GM12878 (cell line): Measurements from ENCODE around the gene GLMP. TPM values are rescaled to one million over a fixed set of nuclear protein-coding genes. Genes with fewer than 3 reads are reported as not detected.

ENCODE experiments used
- ATAC-seq: fragments of 200-7000 bp; cut with Tn5 transposase; 3 replicates; pipeline ENCODE4 v1.9.1; 2020; ENCODE audit warnings: mild to moderate bottlenecking, moderate library complexity
- BruUV-seq: library from RNA; stranded (reverse); fragments of 400-500 nt; replicated peaks from 2 replicates; lab custom pipeline; 2021; lab: Mats Ljungman, UMichigan
- CTCF ChIA-PET: fragments of 300-600 bp; sonication (Branson Sonifier 250); formaldehyde crosslinking; extraction: SDS; loops from one replicate; lab custom pipeline; 2021; ENCODE audit warnings: inconsistent platforms; lab: Yijun Ruan, JAX
- POLR2A ChIA-PET: fragments of 350-600 bp; formaldehyde crosslinking; extraction: SDS; loops from one replicate; lab custom pipeline; 2021; ENCODE audit warnings: inconsistent platforms; lab: Charles Lee
- RAD21 ChIA-PET: fragments of 300-600 bp; sonication (Branson Sonifier 250); formaldehyde crosslinking; loops from one replicate; lab custom pipeline; 2023; ENCODE audit warnings: antibody characterized with exemption; ENCODE audit not compliant: unreplicated experiment; lab: Charles Lee
- SMC1A ChIA-PET: fragments of 300-600 bp; sonication (Branson Sonifier 250); formaldehyde crosslinking; loops from one replicate; lab custom pipeline; 2023; ENCODE audit not compliant: unreplicated experiment, uncharacterized antibody; lab: Charles Lee
- DNase-seq: peaks from one replicate; pipeline ENCODE4 v3.0.0-alpha.2; 2011; ENCODE audit warnings: low read depth, low spot score
- FAIRE-seq: peaks from 3 replicates; lab custom pipeline; 2011; peaks lifted over from hg19 to GRCh38; lab: Jason Lieb, UNC
- H2AFZ ChIP-seq: 2 replicates; pipeline ENCODE4 v1.6.0; 2011; ENCODE audit warnings: low read depth, low read length, control low read depth; ENCODE audit not compliant: control insufficient read depth
- H3K27ac ChIP-seq: 2 replicates; pipeline ENCODE4 v1.5.1; 2011; ENCODE audit warnings: control low read depth; ENCODE audit not compliant: control insufficient read depth, insufficient read depth
- H3K27me3 ChIP-seq, 2 experiments: replicated peaks in 1 of 2; 2 replicates each; pipeline versions ENCODE4 v1.6.0 to v1.6.1; 2011; ENCODE audit warnings: low read length in 1 of 2; ENCODE audit not compliant: control insufficient read depth in 2 of 2, insufficient read depth in 2 of 2
- H3K36me3 ChIP-seq, 2 experiments: 2 replicates each; pipeline ENCODE4 v1.5.1; 2011; ENCODE audit warnings: low read length in 1 of 2; ENCODE audit not compliant: control insufficient read depth in 2 of 2, insufficient read depth in 2 of 2
- H3K4me1 ChIP-seq: 2 replicates; pipeline ENCODE4 v1.6.1; 2011; ENCODE audit warnings: mild to moderate bottlenecking, low read length, moderate library complexity, mixed read lengths; ENCODE audit not compliant: control insufficient read depth, insufficient read depth
- H3K4me2 ChIP-seq: 2 replicates; pipeline ENCODE4 v1.6.0; 2011; ENCODE audit warnings: control low read depth; ENCODE audit not compliant: control insufficient read depth, insufficient read depth
- H3K4me3 ChIP-seq: fragments of 200-600 bp; sonication (generic); 2 replicates; pipeline ENCODE4 v1.5.1; 2016
- H3K79me2 ChIP-seq: 2 replicates; pipeline ENCODE4 v1.6.0; 2011; ENCODE audit warnings: low read length; ENCODE audit not compliant: control insufficient read depth, insufficient read depth
- H3K9ac ChIP-seq: 2 replicates; pipeline ENCODE4 v1.8.0; 2011; ENCODE audit warnings: low read length, control low read depth, mixed read lengths; ENCODE audit not compliant: control insufficient read depth, insufficient read depth
- H3K9me3 ChIP-seq: replicated peaks from 3 replicates; pipeline ENCODE4 v1.5.1; 2011; ENCODE audit warnings: mild to moderate bottlenecking, low read length; ENCODE audit not compliant: control insufficient read depth, insufficient read depth
- H4K20me1 ChIP-seq: 2 replicates; pipeline ENCODE4 v1.6.0; 2011; ENCODE audit not compliant: control insufficient read depth, insufficient read depth
- ASH2L ChIP-seq: fragments of 300-600, 200-600 bp; sonication (generic); IDR thresholded peaks from 2 replicates; pipeline ENCODE4 v1.6.1; 2017; ENCODE audit warnings: low read depth, mild to moderate bottlenecking, borderline replicate concordance
- ATF2 ChIP-seq: IDR thresholded peaks from 2 replicates; pipeline ENCODE4 v1.6.1; 2012; ENCODE audit warnings: low read length, inconsistent platforms
- BCL3 ChIP-seq: IDR thresholded peaks from 2 replicates; pipeline ENCODE4 v1.6.1; 2011; ENCODE audit warnings: borderline replicate concordance, low read depth, mild to moderate bottlenecking, moderate library complexity, low read length; ENCODE audit not compliant: insufficient read depth, poor library complexity, severe bottlenecking
- CBX3 ChIP-seq: fragments of 200-600 bp; sonication (generic); IDR thresholded peaks from 2 replicates; pipeline ENCODE4 v1.6.1; 2016; ENCODE audit warnings: low read depth, borderline replicate concordance
- CEBPB ChIP-seq, 2 experiments: fragments of 150-350 bp in 1 of 2; IDR thresholded peaks; 2 replicates each; pipeline ENCODE4 v1.6.1; 2012 to 2014; ENCODE audit warnings: low read depth in 2 of 2, low read length in 2 of 2, borderline replicate concordance in 1 of 2, inconsistent platforms in 1 of 2
- CREM ChIP-seq: IDR thresholded peaks from 2 replicates; pipeline ENCODE4 v1.6.1; 2014; ENCODE audit warnings: antibody characterized with exemption, low read depth
- DPF2 ChIP-seq: fragments of 450-650 bp; IDR thresholded peaks from 2 replicates; pipeline ENCODE4 v1.6.1; 2017; ENCODE audit warnings: mild to moderate bottlenecking
- GATAD2B ChIP-seq: fragments of 450-650 bp; conservative IDR thresholded peaks from 2 replicates; pipeline ENCODE4 v1.6.1; 2017; ENCODE audit warnings: low read depth, mild to moderate bottlenecking, moderate library complexity
- JUNB ChIP-seq: IDR thresholded peaks from 2 replicates; pipeline ENCODE4 v1.6.1; 2016; ENCODE audit warnings: antibody characterized with exemption, mild to moderate bottlenecking
- KAT2A ChIP-seq: conservative IDR thresholded peaks from 2 replicates; pipeline ENCODE4 v1.6.1; 2011; ENCODE audit warnings: low read depth, low read length; ENCODE audit not compliant: control insufficient read depth
- MLLT1 ChIP-seq: fragments of 450-650 bp; IDR thresholded peaks from 2 replicates; pipeline ENCODE4 v1.6.1; 2016; ENCODE audit warnings: mild to moderate bottlenecking
- NR2C1 ChIP-seq: fragments of 450-650 bp; IDR thresholded peaks from 2 replicates; pipeline ENCODE4 v1.6.1; 2017; ENCODE audit warnings: antibody characterized with exemption, mild to moderate bottlenecking, moderate library complexity
- PBX3 ChIP-seq: IDR thresholded peaks from 2 replicates; pipeline ENCODE4 v1.6.1; 2011; ENCODE audit warnings: mild to moderate bottlenecking, low read depth, low read length, moderate library complexity; ENCODE audit not compliant: insufficient replicate concordance
- YY1 ChIP-seq: IDR thresholded peaks from 2 replicates; pipeline ENCODE4 v1.6.1; 2011; ENCODE audit warnings: low read depth, mild to moderate bottlenecking, low read length
- ZBED1 ChIP-seq: IDR thresholded peaks from 2 replicates; pipeline ENCODE4 v1.6.1; 2016; ENCODE audit warnings: borderline replicate concordance
- ZNF622 ChIP-seq: fragments of 450-650 bp; IDR thresholded peaks from 2 replicates; pipeline ENCODE4 v1.6.1; 2017; ENCODE audit warnings: mild to moderate bottlenecking, inconsistent platforms
- ZZZ3 ChIP-seq: IDR thresholded peaks from 2 replicates; pipeline ENCODE4 v1.6.1; 2011; ENCODE audit warnings: low read depth; ENCODE audit not compliant: control insufficient read depth, insufficient read length
- WGBS: methylation state at CpG from one replicate; pipeline ENCODE4 v1.1.6; 2016; ENCODE audit warnings: low lambda C conversion rate; ENCODE audit not compliant: insufficient replicate concordance, insufficient coverage; ENCODE audit errors: missing lambda C conversion rate; 5-methylcytosine and 5-hydroxymethylcytosine counted together
- in situ Hi-C: fragments of 300-500 bp; cut with MboI; formaldehyde crosslinking; loops from 9 replicates; pipeline ENCODE4 v1.14.3; 2018; ENCODE audit warnings: mixed read lengths
- intact Hi-C: fragments of 100-400 bp; cut with micrococcal nuclease; formaldehyde crosslinking; loops from one replicate; pipeline ENCODE4 v1.14.2; 2022; ENCODE audit not compliant: unreplicated experiment
- polyA plus RNA-seq, 11 experiments: library from polyadenylated mRNA; depleted of rRNA in 4 of 11; unstranded in 6 of 11; stranded (reverse) in 5 of 11; fragments of >200 nt; fragmentation: Nextera tagmentation in 4 of 11; fragmentation: Illumina TruSeq in 1 of 11; extraction: Ambion mirVana in 4 of 11; extraction: Trizol in 1 of 11; gene quantifications; 1 replicate in 1 of 11; 2 replicates in 10 of 11; pipeline versions ENCODE4 v1.2.1 to v1.2.3, GENCODE V29; 2011 to 2016; ENCODE audit warnings: inconsistent platforms in 2 of 11, missing spikeins in 2 of 11, low read depth in 1 of 11
- total RNA-seq, 4 experiments: library from RNA; depleted of rRNA in 3 of 4; stranded (reverse); fragments of >200 nt in 3 of 4; fragmentation: Illumina TruSeq in 1 of 4; extraction: Trizol in 1 of 4; gene quantifications; 2 replicates each; pipeline versions ENCODE4 v1.2.1 to v1.2.3, GENCODE V29; 2013 to 2021

GLMP gene
- total and polyA plus RNA-seq, 10 of the 15 experiments (the other 5 are each of a cell fraction or from before 2014, with no cell fraction given), result 4.4 to 30.0 (median 19.5) TPM

- 93% methylated on average over 8 of the region's 9 CpGs for WGBS
- intact Hi-C loops (no loop called here), in situ Hi-C loops (no loop called here)
- Histone ChIP-seq H3K27me3 (no peaks in the 10 kb centered on the region), H4K20me1 (no peaks in the 10 kb centered on the region), H2AFZ (no peak overlapping the region), H3K27ac (no peak overlapping the region), H3K4me1 (no peaks in the 10 kb centered on the region), H3K4me2 (no peak overlapping the region), H3K4me3 (no peak overlapping the region), H3K36me3 (peaks cover 55 to 60% of the 10 kb centered on the region in 2 experiments), H3K79me2 (no peaks in the 10 kb centered on the region), H3K9ac (no peak overlapping the region), H3K9me3 (no peaks in the 10 kb centered on the region)
- SMC1A ChIA-PET, result no interaction called here
- no peak for FAIRE-seq
- DNase-seq, result no peak
- no TSS peak for BruUV-seq
- RAD21 ChIA-PET, result no interaction called here
- TF ChIP-seq ATF2 (no peak), BCL3 (peak; percentile 91), ZZZ3 (no peak), CREM (no peak), JUNB (no peak), NR2C1 (no peak), CEBPB (IDR thresholded peaks at IDR 0.05; ENCODE audit: borderline replicate concordance in 1 of 2, low read depth in 2 of 2, low read length in 2 of 2) (no peak), ASH2L (no peak), CBX3 (no peak), PBX3 (peak; percentile 47), YY1 (no peak), MLLT1 (no peak), GATAD2B (no peak), ZNF622 (no peak), KAT2A (no peak), ZBED1 (no peak), DPF2 (no peak)
- POLR2A ChIA-PET, result interaction anchor here (0.6 to 0.9 kb wide), 3 partner anchors 18 to 494 kb away, joined by 3 to 5 read pairs (median 3); no protein-coding TSS in a partner anchor
- CTCF ChIA-PET, result no interaction called here
- no peak for ATAC-seq
Measured at GRCh38 chr1:156262461-156263287, 32.8 kb downstream of the GLMP start.
